NCI-H1436 (cell line): ENCODE data around the gene TINAG.

Experiments used
- DNase-seq: peaks from one replicate; lab custom pipeline; 2025; lab: John Stamatoyannopoulos, UW

Gene TINAG, protein sequence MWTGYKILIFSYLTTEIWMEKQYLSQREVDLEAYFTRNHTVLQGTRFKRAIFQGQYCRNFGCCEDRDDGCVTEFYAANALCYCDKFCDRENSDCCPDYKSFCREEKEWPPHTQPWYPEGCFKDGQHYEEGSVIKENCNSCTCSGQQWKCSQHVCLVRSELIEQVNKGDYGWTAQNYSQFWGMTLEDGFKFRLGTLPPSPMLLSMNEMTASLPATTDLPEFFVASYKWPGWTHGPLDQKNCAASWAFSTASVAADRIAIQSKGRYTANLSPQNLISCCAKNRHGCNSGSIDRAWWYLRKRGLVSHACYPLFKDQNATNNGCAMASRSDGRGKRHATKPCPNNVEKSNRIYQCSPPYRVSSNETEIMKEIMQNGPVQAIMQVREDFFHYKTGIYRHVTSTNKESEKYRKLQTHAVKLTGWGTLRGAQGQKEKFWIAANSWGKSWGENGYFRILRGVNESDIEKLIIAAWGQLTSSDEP

GRCh38 chr6:54308289-54308985, at the start of gene TINAG:
Gene TINAG (plus strand): TSS chr6:54308441. CDS start chr6:54308551, 110 bp downstream.
- DNase-seq, result no peak

GRCh38 chr6:54260025-54260424, 48.2 kb upstream of the TINAG start:
- no peak for DNase-seq

GRCh38 chr6:54262499-54262898, 45.7 kb upstream of the TINAG start:
- DNase-seq, result no peak

DNA sequence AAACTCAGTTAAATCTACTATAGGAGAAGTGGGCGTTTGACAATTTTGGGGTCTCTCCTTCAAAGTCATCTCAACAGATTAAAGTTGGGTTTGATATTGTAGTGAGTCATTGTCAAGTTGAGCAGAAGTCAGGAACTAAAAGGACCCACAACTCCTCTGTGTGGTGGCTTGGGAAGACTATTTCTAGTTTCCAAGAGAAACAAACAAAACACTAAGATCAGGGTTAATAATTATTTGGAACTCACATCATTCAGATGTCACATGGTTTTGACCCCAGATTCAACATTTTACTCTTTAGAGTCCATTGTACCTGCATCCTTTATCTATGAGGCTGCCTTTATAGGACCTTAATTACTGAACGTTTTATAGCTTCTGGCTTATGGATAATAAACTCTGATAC, 45.3 kb upstream of the TINAG start:
- DNase-seq, result no peak

- DNase-seq, result no peak
Measured at GRCh38 chr6:54264581-54265272, 43.5 kb upstream of the TINAG start.

- no peak for DNase-seq
Measured at GRCh38 chr6:54266400-54266923, 41.8 kb upstream of the TINAG start.

DNA sequence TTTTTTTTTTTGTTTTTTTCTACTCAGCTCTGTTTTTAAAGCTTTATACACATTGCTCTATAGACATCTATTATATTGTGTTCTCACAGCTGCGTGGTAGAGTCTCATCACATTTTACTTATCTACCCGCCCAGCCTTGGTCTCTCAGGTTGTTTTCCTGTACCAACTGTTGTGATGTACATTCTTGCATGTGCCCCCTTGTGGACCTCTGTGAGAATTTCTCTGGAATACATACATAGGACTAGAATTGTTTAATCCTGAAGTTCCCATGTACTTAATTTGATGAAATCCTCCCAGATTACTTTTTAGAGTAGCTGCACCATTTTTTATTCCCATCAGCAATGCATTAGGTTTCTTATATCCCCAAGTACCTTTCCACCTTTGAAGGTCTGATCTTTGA, 40.4 kb upstream of the TINAG start:
- peak; percentile 16 for DNase-seq

DNA sequence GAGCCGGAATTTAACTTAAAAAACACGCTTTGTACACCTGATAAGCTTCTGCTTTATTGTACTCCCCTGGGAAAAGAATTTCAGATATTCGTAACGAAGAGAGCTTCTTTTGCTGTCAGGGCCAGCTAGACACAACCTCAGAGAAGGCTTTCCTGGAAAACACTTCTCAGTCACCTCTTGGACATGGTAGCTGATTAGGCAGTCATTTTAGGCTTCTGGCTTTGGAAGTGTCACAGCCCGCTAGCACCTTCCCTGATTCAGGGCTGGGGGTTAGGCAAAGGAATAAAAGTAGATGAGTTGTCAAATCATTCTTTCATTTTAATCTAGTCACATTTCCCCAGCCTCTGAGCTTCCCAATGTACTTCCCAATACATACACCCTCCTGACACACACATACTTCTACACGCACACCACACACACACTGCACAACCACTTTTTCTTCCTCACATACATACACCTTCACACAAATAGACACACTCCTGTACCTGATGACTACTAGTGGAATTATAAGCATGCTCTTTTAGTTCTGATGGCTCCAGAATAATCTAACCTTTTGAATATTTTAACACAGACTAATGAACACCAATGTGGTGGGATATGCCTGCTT, 34.9 kb upstream of the TINAG start:
- DNase-seq, result no peak

DNA sequence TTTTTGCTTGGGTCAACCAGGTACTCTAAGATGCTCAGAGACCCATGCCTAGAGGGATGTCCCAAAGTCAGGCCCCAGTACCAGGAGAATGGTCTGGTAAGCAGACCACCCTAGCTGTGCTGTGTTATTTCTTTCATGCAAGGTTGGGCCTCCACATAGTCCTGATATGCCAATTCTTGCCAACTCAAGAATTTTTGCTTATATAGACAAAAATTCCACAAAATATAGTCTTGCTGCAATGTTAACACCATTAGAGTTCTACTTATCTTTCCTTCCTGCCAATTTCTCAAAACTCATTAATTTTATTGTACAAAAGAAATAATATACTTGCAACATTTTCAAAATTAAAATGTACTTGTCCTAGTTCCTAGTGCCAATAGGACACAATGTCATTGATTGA, 33.9 kb upstream of the TINAG start:
- no peak for DNase-seq

DNA sequence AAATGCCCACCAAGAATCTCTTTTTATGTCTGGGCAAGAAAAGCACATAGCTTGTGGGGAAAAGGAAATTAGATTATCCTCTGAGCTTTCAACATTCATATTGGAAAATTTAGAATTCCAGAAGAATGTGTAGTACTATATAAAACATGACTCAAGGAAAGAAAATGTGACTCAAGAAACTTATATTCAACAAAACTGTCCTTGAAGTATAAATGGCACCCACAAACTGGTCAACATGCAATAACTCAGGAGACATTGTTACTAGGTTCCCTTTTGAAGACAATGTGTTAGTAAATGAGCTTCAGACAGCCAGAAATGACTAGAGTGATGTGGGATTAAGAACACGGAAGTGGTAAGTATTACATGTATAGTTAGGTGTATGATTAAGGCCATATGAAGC, 26.1 kb upstream of the TINAG start:
- DNase-seq, result no peak

- DNase-seq, result no peak
Measured at GRCh38 chr6:54284161-54284860, 23.9 kb upstream of the TINAG start.

- no peak for DNase-seq
Measured at GRCh38 chr6:54285595-54285994, 22.6 kb upstream of the TINAG start.

DNA sequence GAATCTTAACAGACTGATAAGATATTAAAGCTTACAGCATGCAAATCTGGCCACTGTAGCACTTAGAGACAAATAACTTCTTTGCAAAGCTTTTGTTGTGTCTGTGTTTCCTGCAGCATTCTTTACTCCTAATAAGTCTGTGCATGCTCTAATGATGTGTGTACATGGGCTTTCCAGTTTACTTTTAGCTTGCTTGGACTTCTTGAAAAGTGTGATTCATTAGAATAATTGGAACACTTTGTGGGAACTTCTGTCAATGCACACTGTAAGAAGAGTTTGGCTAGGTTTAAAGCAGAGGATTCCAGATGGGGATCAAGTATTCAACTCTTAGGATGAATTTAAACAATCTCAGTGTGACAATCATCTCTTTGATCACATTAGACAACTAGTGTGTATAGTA, 22.1 kb upstream of the TINAG start:
- no peak for DNase-seq

DNA sequence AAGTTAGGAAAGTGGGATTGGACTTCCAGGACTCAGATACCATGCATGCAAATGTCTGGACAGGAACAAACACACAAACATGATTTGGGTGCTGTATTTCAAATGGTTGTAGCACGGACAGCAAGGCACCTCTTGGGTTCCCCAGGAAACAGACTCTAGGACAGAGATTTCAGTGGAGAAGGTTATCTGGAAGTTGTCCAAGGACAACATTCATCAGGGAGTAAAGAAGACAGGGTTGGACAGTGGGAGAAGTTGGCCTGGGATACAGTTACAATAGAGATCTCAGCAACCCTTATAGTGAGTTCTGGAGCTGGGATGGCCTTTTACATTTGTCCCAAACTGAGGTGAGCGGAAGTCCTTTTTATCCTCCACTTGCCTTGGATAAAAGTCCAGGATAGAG, 19.8 kb upstream of the TINAG start:
- no peak for DNase-seq

- no peak for DNase-seq
Measured at GRCh38 chr6:54289426-54289825, 18.8 kb upstream of the TINAG start.

DNA sequence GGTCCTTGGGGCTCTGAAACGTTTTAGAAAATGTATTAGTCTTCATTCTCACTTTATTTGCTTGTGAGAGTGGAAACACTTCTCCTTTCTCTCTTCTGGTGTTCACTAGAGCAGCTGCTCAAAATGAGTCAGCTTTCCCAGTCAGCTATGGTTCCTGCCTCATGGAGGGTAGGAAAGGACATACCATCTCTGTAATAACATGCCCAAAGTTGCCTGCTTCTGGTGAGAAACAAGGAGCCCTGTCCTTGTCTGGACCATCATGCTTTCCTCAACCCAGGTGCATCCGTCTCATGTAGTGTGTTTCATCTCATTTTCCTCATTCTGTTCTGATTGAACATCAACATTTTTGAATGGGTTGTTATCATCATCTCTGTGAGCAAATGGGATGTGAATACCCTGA, 17.1 kb upstream of the TINAG start:
- DNase-seq, result no peak

GRCh38 chr6:54291738-54292137, 16.5 kb upstream of the TINAG start:
- no peak for DNase-seq

GRCh38 chr6:54294965-54295532, 13.2 kb upstream of the TINAG start:
- DNase-seq, result no peak

DNA sequence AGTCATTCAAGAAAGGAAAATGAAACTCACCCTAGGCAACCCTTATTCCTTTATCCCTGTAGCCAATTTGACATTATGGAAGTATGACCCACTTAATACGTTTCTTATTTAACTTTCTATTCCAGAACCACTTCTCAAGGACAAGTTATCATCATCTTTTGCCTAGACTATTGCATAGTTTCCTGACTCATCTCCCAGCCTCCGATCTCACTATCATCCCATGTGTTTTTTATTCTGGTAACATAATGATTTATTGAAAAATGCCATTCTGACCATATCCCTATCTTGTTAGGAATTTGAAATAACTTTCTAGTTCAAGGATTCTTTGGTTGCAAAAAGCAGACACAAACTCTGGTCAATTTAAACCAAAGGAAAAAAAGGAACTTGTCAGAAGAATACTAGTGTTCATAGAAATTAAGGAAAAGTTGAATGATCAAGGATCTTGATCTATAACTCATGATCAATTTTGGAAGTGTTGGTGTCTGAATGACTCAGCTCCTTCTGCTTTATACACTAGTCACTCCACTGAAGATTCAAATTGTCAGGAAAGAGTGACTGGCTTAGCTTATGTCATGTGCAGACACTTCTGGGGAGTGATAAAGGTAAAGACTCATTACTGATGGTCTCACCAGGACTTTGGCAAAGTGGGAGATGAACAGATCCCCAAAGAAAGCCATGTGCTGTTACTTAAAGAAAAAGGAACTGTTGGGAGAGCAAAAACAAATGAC, 8.5 kb upstream of the TINAG start:
- no peak for DNase-seq

GRCh38 chr6:54301770-54302169, 6.5 kb upstream of the TINAG start:
- DNase-seq, result no peak
